HepG2 (cell line): ENCODE data around the gene POLDIP3. TPM values are rescaled to one million over a fixed set of nuclear protein-coding genes. Genes with fewer than 3 reads are reported as not detected.
A peak's percentile ranks its signal among the peaks of the same experiment; 100 is the strongest.

ENCODE experiments used
- DNMT3B ChIP-seq: conservative IDR thresholded peaks from 2 replicates; pipeline ENCODE4 v1.6.1; 2016; ENCODE audit warnings: missing biosample characterization, control low read depth
- ETV5 ChIP-seq: IDR thresholded peaks from 2 replicates; pipeline ENCODE4 v1.6.1; 2018; ENCODE audit warnings: missing biosample characterization, missing genetic modification reagents, inconsistent platforms, borderline replicate concordance
- HNF4G ChIP-seq, 2 experiments: sonication (generic) in 1 of 2; formaldehyde crosslinking in 1 of 2; IDR thresholded peaks; 2 replicates each; pipeline versions ENCODE4 v1.4.0 to v1.6.1; 2011 to 2020; ENCODE audit warnings: borderline replicate concordance in 2 of 2, low read depth in 2 of 2, mild to moderate bottlenecking in 2 of 2, low read length in 1 of 2, missing genetic modification reagents in 1 of 2, moderate library complexity in 1 of 2
- HNRNPH1 ChIP-seq: fragments of 200-400 bp; formaldehyde crosslinking; optimal IDR thresholded peaks from 2 replicates; pipeline ENCODE3; 2017; ENCODE audit warnings: mild to moderate bottlenecking, low read depth, low read length
- KAT8 ChIP-seq: IDR thresholded peaks from 2 replicates; pipeline ENCODE4 v1.6.1; 2016; ENCODE audit warnings: missing genetic modification reagents, missing compliant biosample characterization
- KDM1A ChIP-seq: IDR thresholded peaks from 2 replicates; pipeline ENCODE4 v1.6.1; 2016; ENCODE audit warnings: missing compliant biosample characterization
- KLF11 ChIP-seq: IDR thresholded peaks from 2 replicates; pipeline ENCODE4 v1.6.1; 2016; ENCODE audit warnings: missing compliant biosample characterization
- KLF12 ChIP-seq: sonication (generic); formaldehyde crosslinking; IDR thresholded peaks from 2 replicates; pipeline ENCODE4 v1.4.0; 2020; ENCODE audit warnings: missing genetic modification reagents, borderline replicate concordance
- KMT2B ChIP-seq: IDR thresholded peaks from 2 replicates; pipeline ENCODE4 v1.6.1; 2016; ENCODE audit warnings: missing genetic modification reagents, missing compliant biosample characterization
- MATR3 ChIP-seq: sonication (generic); formaldehyde crosslinking; IDR thresholded peaks from 2 replicates; pipeline ENCODE4 v1.4.0; 2020; ENCODE audit warnings: missing genetic modification reagents
- NCOA2 ChIP-seq: sonication (generic); formaldehyde crosslinking; IDR thresholded peaks from 2 replicates; pipeline ENCODE4 v1.8.0; 2022; ENCODE audit warnings: inconsistent platforms
- PREB ChIP-seq: sonication (generic); formaldehyde crosslinking; IDR thresholded peaks from 2 replicates; pipeline ENCODE4 v1.4.0; 2020; ENCODE audit warnings: missing genetic modification reagents
- RAD51 ChIP-seq: fragments of 450-650 bp; IDR thresholded peaks from 2 replicates; pipeline ENCODE4 v1.6.1; 2016; ENCODE audit warnings: borderline replicate concordance
- RXRA ChIP-seq: sonication (generic); formaldehyde crosslinking; IDR thresholded peaks from 2 replicates; pipeline ENCODE4 v1.5.1; 2020; ENCODE audit warnings: missing genetic modification reagents
- RXRB ChIP-seq: IDR thresholded peaks from 2 replicates; pipeline ENCODE4 v1.6.1; 2016; ENCODE audit warnings: borderline replicate concordance, missing genetic modification reagents, missing compliant biosample characterization
- UBTF ChIP-seq: sonication (generic); formaldehyde crosslinking; IDR thresholded peaks from 2 replicates; pipeline ENCODE4 v1.4.0; 2020; ENCODE audit warnings: mild to moderate bottlenecking, missing genetic modification reagents
- ZBTB7B ChIP-seq: sonication (generic); formaldehyde crosslinking; IDR thresholded peaks from 2 replicates; pipeline ENCODE4 v1.4.0; 2020; ENCODE audit warnings: missing genetic modification reagents
- ZFP90 ChIP-seq: sonication (generic); formaldehyde crosslinking; IDR thresholded peaks from 2 replicates; pipeline ENCODE4 v1.8.0; 2022; ENCODE audit warnings: missing genetic modification reagents, mild to moderate bottlenecking, inconsistent platforms, borderline replicate concordance
- ZKSCAN8 ChIP-seq: IDR thresholded peaks from 2 replicates; pipeline ENCODE4 v1.6.1; 2016; ENCODE audit warnings: borderline replicate concordance, missing genetic modification reagents, missing compliant biosample characterization
- ZNF160 ChIP-seq: sonication (generic); formaldehyde crosslinking; IDR thresholded peaks from 2 replicates; pipeline ENCODE4 v1.8.0; 2022; ENCODE audit warnings: mild to moderate bottlenecking, inconsistent platforms, missing genetic modification reagents
- ZNF263 ChIP-seq: sonication (generic); formaldehyde crosslinking; IDR thresholded peaks from 2 replicates; pipeline ENCODE4 v1.4.0; 2020; ENCODE audit warnings: missing genetic modification reagents
- ZNF441 ChIP-seq: sonication (generic); formaldehyde crosslinking; IDR thresholded peaks from 2 replicates; pipeline ENCODE4 v1.7.0; 2021; ENCODE audit warnings: missing genetic modification reagents, borderline replicate concordance
- ZNF546 ChIP-seq: sonication (generic); formaldehyde crosslinking; conservative IDR thresholded peaks from 2 replicates; pipeline ENCODE4 v1.8.1; 2023; ENCODE audit warnings: mild to moderate bottlenecking, missing genetic modification reagents
- ZNF616 ChIP-seq: sonication (generic); formaldehyde crosslinking; IDR thresholded peaks from 2 replicates; pipeline ENCODE4 v1.5.0; 2020; ENCODE audit warnings: low read depth, mild to moderate bottlenecking, missing genetic modification reagents
- ZNF768 ChIP-seq: sonication (generic); formaldehyde crosslinking; IDR thresholded peaks from 2 replicates; pipeline ENCODE4 v1.4.0; 2020; ENCODE audit warnings: missing genetic modification reagents
- ZNF792 ChIP-seq: IDR thresholded peaks from 2 replicates; pipeline ENCODE4 v1.6.1; 2016
- ZNF841 ChIP-seq: sonication (generic); formaldehyde crosslinking; IDR thresholded peaks from 2 replicates; pipeline ENCODE4 v1.8.1; 2023; ENCODE audit warnings: missing genetic modification reagents, borderline replicate concordance
- ZNF891 ChIP-seq: sonication (generic); formaldehyde crosslinking; IDR thresholded peaks from 2 replicates; pipeline ENCODE4 v1.5.0; 2020; ENCODE audit warnings: mild to moderate bottlenecking, missing genetic modification reagents
- polyA plus RNA-seq, 8 experiments: library from polyadenylated mRNA; depleted of rRNA in 3 of 8; stranded (reverse) in 7 of 8; unstranded in 1 of 8; fragments of >200 nt; fragmentation: Illumina TruSeq in 4 of 8; extraction: Trizol in 4 of 8; gene quantifications; 2 replicates each; pipeline versions ENCODE4 v1.2.1 to v1.2.3, GENCODE V29; 2011 to 2016; ENCODE audit warnings: low read depth in 4 of 8, missing spikeins in 1 of 8, mixed read lengths in 1 of 8; ENCODE audit not compliant: insufficient read depth in 1 of 8
- total RNA-seq, 5 experiments: library from RNA; depleted of rRNA; stranded (reverse); fragments of >200 nt; fragmentation: Illumina TruSeq; extraction: Trizol; gene quantifications; 2 replicates each; pipeline ENCODE4 v1.2.3, GENCODE V29; 2016; ENCODE audit warnings: low read depth in 1 of 5

POLDIP3 gene
- total and polyA plus RNA-seq, 2 of the 13 experiments (the other 11 are each of a cell fraction or from before 2014, with no cell fraction given): 45.8 to 47.4 TPM

- TF ChIP-seq MATR3: no peak
- TF ChIP-seq RAD51: no peak
- peak; percentile 77 for TF ChIP-seq RXRB (CRISPR knock-in tag)
- TF ChIP-seq KLF12 (CRISPR knock-in tag): peak; percentile 65; the same call in 1 of the 2 replicates
- peak; percentile 97 for TF ChIP-seq ETV5 (CRISPR knock-in tag)
- TF ChIP-seq HNF4G (IDR thresholded peaks at IDR 0.05; ENCODE audit: borderline replicate concordance, low read depth, low read length): peak; percentile 92
- TF ChIP-seq HNF4G (CRISPR knock-in tag; IDR thresholded peaks at IDR 0.05; ENCODE audit: borderline replicate concordance, low read depth): peak; percentile 84; the same call in 1 of the 2 replicates
- peak; percentile 80 for TF ChIP-seq ZNF263 (CRISPR knock-in tag)
- TF ChIP-seq KLF11 (CRISPR knock-in tag): no peak
- peak; percentile 84 for TF ChIP-seq ZKSCAN8 (CRISPR knock-in tag)
- peak; percentile 74; the same call in 1 of the 2 replicates for TF ChIP-seq ZNF546
- TF ChIP-seq KMT2B (CRISPR knock-in tag): peak; percentile 65; the same call in 1 of the 2 replicates
- TF ChIP-seq ZBTB7B (CRISPR knock-in tag): peak; percentile 67; the same call in 1 of the 2 replicates
- peak; percentile 87; the same call in 1 of the 2 replicates for TF ChIP-seq ZFP90 (CRISPR knock-in tag)
- TF ChIP-seq ZNF616 (CRISPR knock-in tag): 0 out of 2 replicates have a peak, but pooled peaks have one; percentile 45
- peak; percentile 76; the same call in 1 of the 2 replicates for TF ChIP-seq ZNF768 (CRISPR knock-in tag)
- TF ChIP-seq ZNF792 (CRISPR knock-in tag): peak; percentile 90
- peak; percentile 54; the same call in 1 of the 2 replicates for TF ChIP-seq ZNF891 (CRISPR knock-in tag)
- TF ChIP-seq ZNF441 (CRISPR knock-in tag): 0 out of 2 replicates have a peak, but pooled peaks have one; percentile 46
- peak; percentile 11 for TF ChIP-seq HNRNPH1
- TF ChIP-seq DNMT3B (CRISPR knock-in tag): no peak
- peak; percentile 82 for TF ChIP-seq RXRA
- peak; percentile 72 for TF ChIP-seq UBTF (CRISPR knock-in tag)
- peak; percentile 96 for TF ChIP-seq KDM1A (CRISPR knock-in tag)
- TF ChIP-seq PREB (CRISPR knock-in tag): no peak
- TF ChIP-seq KAT8 (CRISPR knock-in tag): peak; percentile 49; the same call in 1 of the 2 replicates
- TF ChIP-seq NCOA2 (CRISPR knock-in tag): peak; percentile 71; the same call in 1 of the 2 replicates
- TF ChIP-seq ZNF160 (CRISPR knock-in tag): peak; percentile 25; the same call in 1 of the 2 replicates
- no peak for TF ChIP-seq ZNF841
Measured at GRCh38 chr22:42648368-42649245, 33.9 kb upstream of the POLDIP3 start (continued).
